HG02938 (cell line): ENCODE data around the gene LRP1B.

Experiments used
- ATAC-seq: cut with Tn5 transposase; IDR thresholded peaks from one replicate; pipeline ENCODE4 v1.9.1; 2021; ENCODE audit warnings: mild to moderate bottlenecking, moderate library complexity; ENCODE audit not compliant: unreplicated experiment

Gene LRP1B

GRCh38 chr2:141062031-141062430 lies 1068.8 kb downstream of the LRP1B start:
- ATAC-seq, result no peak

GRCh38 chr2:141058556-141058955 lies 1072.3 kb downstream of the LRP1B start:
- no peak for ATAC-seq

GRCh38 chr2:141055531-141055930 lies 1075.3 kb downstream of the LRP1B start:
- ATAC-seq, result no peak

DNA sequence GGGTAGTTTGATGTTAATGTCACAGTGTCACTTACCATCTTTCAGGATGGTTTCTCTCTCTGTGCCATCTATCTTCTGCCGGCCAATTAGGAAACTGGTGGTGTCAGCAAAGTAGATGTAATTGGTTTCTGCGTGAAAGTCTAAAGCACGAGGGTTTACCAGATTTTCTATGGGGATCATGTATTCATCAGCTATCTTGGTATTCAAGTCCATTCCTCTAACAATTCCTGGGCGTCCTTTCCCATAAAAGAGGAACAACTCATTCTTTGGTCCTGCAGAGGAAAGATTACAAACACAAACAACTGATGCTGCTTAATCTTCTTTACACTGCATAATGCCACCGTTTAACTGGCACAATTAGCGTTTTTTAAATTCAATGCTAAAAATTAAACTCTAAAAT lies 1081.9 kb downstream of the LRP1B start:
- ATAC-seq, result no peak

DNA sequence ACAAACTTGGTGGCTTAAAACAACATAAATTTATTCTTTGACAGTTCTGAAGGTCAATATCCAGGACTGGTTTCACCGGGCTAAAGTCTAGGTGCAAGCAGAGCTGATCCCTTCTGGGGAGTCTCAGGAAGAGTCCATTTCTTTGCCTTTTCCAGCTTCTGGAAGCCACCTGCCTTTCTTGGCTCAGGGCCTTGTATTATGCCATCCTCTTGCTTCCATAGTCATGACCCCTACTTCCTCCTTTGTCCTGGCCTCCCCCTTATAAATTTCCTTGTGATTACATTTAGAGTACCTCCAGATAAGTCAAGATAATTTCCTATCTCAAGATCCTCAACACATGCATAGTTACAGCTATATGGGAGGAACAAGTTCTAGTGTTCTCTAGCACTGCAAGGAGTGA lies 1089.5 kb downstream of the LRP1B start:
- ATAC-seq, result no peak

- no peak for ATAC-seq
These were observed 1092.5 kb downstream of the LRP1B start for GRCh38 chr2:141038341-141038740.

DNA sequence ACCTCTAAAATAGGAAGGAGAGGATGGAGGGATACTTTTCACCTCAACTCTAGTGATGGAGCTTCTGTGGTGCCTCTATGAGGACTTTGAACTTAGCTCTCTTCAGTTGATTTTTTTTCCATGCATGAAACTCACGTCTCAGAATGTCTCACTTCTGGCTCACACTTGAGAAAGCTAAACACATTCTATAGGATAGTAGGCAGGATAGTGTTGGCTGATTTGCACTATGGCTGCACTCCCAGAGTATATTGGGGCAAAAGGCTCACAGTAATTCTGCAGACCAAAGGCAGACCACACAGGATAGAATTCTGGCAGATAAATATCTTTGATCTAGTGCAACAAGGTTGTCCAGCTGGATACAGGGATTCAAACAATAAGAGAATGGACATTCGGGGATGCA lies 1093.5 kb downstream of the LRP1B start:
- no peak for ATAC-seq

DNA sequence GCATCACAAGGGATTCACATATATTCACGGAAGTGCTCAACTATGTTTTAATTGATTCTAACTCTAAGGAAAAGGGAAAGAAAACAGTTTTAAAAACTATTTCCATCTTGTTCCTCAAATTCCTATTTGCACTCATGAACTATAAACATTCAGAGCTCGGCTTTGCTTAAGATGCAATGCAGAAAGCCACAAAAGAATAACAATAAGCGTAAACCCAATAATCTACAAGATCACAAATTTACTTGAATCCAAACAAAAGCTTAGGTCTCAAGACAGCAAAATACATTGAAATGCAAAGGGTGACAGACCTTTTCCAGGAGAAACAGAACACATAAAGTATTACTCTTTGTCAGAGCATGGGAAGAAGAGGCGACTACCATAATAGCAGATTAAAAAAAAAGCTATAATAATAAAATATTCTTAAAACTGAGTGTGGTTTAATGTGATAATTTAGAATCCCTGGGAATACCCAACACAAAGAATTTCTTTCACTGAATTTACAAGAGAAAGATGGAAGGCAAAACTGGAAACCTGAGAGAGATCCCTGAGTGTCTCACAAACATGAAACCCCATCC lies 1094.9 kb downstream of the LRP1B start:
- no peak for ATAC-seq

DNA sequence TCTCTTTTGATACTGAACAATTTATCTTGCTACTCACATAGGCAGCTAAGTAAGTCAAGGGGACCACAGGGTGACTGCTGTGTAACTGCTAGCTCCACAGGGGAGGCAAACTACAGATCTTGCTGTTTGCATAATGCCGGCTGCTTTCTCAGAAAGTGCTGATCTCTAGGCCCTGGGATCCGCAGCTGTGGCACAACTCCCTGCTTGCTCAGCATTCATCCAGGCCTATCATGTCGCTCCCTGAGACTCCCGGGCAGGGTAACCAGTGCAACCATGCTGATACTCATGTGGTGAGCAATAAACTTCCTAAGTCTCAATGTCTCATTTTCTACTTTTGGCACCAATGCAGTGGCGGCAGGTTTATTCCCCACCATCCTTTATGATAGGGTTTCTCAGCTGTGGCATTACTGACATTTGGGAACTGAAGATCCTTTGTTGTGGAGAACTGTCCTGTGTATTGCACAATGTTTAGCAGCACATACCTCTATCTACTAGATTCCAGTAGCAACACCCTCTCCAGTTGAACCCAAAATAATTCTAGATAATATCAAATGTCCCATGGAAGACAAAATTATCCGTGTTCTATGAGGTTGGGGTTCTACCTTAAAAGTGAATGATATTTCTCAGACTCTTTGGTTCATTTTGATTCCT lies 1101.3 kb downstream of the LRP1B start:
- no peak for ATAC-seq

GRCh38 chr2:141027221-141027620 lies 1103.6 kb downstream of the LRP1B start:
- no peak for ATAC-seq

DNA sequence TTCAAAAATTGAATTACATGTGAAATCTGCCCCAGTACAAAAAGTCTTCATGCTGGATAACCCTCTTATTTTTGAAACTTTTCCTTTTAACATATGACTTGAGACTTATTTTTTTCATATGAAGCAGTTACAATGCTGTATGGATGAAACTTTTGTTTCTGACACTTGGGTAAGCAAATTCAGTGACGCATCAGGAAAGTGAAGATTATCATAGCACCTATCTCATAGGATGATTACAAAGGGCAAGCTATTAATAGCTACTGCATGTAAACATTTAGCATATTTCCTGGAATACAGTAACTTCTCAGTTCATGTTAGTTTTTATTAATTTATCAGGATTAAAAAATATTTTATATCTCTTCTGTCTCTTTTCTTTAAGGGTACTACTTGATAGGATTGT lies 1109.2 kb downstream of the LRP1B start:
- ATAC-seq, result no peak

DNA sequence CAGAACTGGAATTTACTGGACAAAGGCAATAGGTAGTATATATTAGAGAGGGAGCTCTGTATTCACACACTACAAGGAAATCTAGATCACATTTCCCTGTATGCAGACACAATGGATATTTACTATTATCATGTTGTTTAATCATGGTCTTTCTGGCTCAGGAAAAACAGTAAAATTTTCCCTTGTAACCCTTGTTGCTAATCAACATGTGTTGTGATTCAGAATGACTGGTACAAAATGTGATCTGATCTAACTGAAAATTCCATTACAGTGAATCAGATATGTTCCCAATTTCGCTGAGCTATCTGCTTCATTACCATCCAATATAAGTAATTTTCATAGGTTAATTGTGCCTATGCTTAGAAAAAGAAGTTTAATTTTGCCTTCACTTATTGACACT lies 1109.7 kb downstream of the LRP1B start:
- no peak for ATAC-seq

GRCh38 chr2:141020346-141020745 lies 1110.5 kb downstream of the LRP1B start:
- ATAC-seq, result no peak

- ATAC-seq, result no peak
These were observed 1115.3 kb downstream of the LRP1B start for GRCh38 chr2:141015341-141016047.

- ATAC-seq, result no peak
These were observed 1126.7 kb downstream of the LRP1B start for GRCh38 chr2:141003967-141004657.

DNA sequence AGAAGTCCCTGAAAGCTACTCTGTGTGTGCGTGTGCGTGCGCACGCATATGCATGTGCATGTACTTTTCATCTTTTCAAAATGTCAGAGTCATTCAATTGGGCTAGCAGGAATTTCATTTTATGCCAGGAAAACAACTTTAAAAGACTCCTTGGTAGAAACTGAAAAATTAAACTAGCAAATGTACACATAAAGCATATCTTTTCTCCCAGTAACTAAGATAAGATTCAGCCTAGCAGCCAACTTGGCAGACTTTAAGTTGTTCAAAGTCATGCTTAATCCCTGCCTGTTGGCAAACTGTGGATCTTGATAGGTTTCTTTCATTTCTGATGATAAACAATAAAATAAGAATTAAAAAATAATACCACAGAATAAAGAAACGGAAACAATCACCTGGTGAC lies 1129.1 kb downstream of the LRP1B start:
- ATAC-seq, result no peak

GRCh38 chr2:140998577-140998976 lies 1132.2 kb downstream of the LRP1B start:
- ATAC-seq, result no peak

- no peak for ATAC-seq
These were observed 1132.8 kb downstream of the LRP1B start for GRCh38 chr2:140998017-140998416.

- ATAC-seq, result no peak
These were observed 1136.0 kb downstream of the LRP1B start for GRCh38 chr2:140994856-140995255.

DNA sequence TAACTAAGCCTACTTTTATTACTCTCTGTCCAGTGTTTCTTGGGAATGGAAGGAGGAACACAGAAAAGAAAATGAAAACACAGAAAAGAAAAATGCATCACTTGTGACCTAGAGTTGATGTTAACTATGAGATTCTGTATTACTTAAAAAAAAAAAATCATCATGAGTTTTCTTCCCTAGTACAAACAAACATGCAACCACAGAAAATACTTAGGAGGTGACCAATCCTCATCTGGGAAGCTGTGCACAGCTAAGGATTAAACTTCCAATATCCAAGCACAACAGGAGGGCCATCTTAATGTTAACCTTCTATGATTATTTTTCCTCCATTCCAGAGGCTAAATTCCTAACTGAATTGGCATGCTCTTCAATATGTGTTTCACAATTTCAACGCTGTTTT lies 1140.4 kb downstream of the LRP1B start:
- ATAC-seq, result no peak

DNA sequence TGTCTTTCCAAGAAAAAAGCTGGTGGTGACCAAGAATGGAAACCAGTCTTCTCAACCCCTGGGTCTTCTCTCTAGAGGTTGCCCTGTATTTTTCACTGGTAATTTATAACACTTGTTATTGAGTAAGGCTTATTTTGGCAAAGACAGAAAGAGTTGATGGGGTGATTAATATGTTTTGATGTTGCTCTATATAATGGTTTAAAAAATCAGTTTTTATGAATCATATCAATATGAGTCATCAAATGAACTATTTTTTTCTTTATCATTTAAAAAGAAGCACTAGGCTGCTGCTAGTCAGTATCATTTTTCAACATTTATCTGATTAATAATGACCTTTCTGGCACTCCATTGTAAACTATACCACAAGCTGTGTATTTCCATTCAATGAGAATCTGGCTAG lies 1142.2 kb downstream of the LRP1B start:
- ATAC-seq, result no peak

DNA sequence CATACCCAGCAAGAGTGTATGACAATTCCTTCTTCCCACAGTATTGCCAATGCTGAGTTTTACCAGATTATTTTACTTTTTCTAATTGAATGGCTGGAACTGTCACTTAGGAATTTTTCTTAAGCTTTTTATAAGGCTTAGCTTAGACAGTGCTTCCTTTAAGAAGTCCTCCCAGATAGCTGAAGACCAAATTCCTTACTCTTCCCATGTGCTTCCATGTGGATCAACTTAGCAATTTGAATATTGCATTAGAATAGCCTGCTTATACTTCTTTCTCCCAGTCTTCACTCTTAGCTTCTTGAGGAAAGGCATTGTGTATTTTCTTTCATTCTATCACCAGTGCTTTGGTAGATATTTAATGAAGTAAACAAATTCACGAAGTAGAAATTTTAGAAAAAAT lies 1144.4 kb downstream of the LRP1B start:
- no peak for ATAC-seq
